NT2/D1 (cell line): ENCODE results near the gene CENPB.

ENCODE experiments used
- DNase-seq: peaks from one replicate; pipeline ENCODE4 v3.0.0-alpha.2; 2011; ENCODE audit warnings: low read depth, low spot score
- H3K27me3 ChIP-seq: 2 replicates; pipeline ENCODE4 v1.6.0; 2011; ENCODE audit warnings: mild to moderate bottlenecking; ENCODE audit not compliant: insufficient read length, insufficient read depth
- H3K36me3 ChIP-seq: 2 replicates; pipeline ENCODE4 v1.6.1; 2011; ENCODE audit warnings: mild to moderate bottlenecking, low read length, mixed read lengths; ENCODE audit not compliant: insufficient read depth, insufficient read length
- H3K4me1 ChIP-seq: 2 replicates; pipeline ENCODE4 v1.5.1; 2011; ENCODE audit not compliant: insufficient read depth, insufficient read length
- H3K4me3 ChIP-seq: 2 replicates; pipeline ENCODE4 v1.5.1; 2011; ENCODE audit warnings: low read depth; ENCODE audit not compliant: insufficient read length
- H3K9ac ChIP-seq: 2 replicates; pipeline ENCODE4 v1.6.0; 2011; ENCODE audit warnings: low read depth; ENCODE audit not compliant: insufficient read length
- H3K9me3 ChIP-seq: 2 replicates; pipeline ENCODE4 v1.5.1; 2011; ENCODE audit warnings: mild to moderate bottlenecking, low read length; ENCODE audit not compliant: insufficient read depth
- SUZ12 ChIP-seq: IDR thresholded peaks from 2 replicates; pipeline ENCODE4 v1.6.1; 2011; ENCODE audit not compliant: insufficient read length, insufficient read depth; ENCODE audit errors: extremely low read depth
- YY1 ChIP-seq: IDR thresholded peaks from 2 replicates; pipeline ENCODE4 v1.6.1; 2011; ENCODE audit not compliant: insufficient read length, insufficient read depth
- ZNF274 ChIP-seq: IDR thresholded peaks from 2 replicates; pipeline ENCODE4 v1.6.1; 2011; ENCODE audit warnings: mild to moderate bottlenecking, low read depth, low read length

CENPB gene

DNA sequence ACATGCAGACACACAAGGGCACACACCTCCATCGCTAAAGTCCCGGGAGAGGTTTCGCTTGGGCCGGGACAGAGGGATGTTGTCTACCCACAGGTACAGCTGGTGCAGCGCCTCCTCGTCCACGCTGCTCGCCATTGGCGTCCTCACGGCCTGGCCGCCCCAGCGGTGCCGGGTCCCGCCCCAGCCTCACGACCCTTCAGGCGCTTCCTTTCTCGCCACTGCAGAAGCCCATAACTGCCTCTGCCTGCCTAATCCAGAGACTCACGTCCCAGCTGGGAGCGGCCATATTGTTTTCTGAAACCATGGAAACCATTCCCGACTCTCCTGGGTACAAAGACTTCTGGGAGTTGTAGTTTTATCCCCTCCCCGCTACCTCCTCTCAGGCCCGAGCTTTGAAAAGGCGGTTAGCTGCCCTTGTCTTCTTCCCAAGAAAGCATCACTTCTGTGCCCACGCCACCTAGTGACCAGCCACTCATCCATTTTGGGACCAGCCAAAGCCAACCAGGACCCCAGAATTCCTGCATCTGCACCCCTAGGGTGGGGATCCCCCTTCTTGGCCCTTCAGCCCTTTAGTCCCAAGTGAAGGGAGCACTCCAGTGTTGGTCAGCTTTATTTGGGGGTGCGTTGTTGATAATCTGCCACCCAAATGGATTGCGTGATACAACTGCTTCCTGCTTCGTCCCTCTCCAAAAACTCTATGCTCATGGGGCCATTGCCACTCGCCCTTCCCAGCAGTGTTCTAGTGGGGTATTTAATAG is 5.2 kb downstream of the CENPB start, which contains the start of gene SPEF1:
TSS of gene SPEF1 (minus strand) at position 296 of the 758 bp plus-strand sequence. CDS start at position 135, 161 bp downstream.
- Histone ChIP-seq H3K4me1 (peaks cover 8% of the 10 kb centered on the region), H3K36me3 (peaks cover 19% of the 10 kb centered on the region), H3K4me3 (peak within 1 kb of the TSS; percentile 19), H3K9ac (peak within 1 kb of the TSS; percentile 47), H3K9me3 (no peaks in the 10 kb centered on the region; the same call in 1 of the 2 replicates), H3K27me3 (peaks cover 41% of the 10 kb centered on the region)
- TF ChIP-seq ZNF274 (no peak), YY1 (peak; percentile 92)
- DNase-seq, result peak; percentile 95

DNA sequence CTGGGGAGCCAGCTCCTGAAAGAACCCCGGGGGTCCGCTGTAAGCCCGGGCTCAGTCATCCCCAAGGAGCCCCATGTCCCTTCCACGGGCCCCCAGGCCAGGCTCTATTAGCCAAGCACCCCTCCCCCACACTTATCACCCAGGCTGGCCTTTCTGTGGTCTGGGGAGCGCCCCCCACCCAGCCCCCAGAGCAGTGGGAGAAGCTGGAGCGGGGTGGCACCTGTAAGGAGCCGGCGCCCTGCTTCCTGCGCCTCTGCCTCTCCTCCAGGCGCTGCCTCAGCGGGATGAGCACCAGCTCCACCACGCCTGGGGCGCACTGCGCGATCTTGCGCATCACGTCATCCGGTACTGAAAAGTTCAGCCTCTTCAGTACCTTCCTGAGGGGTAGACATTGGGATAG is 7.6 kb downstream of the CENPB start:
- no peaks in the 10 kb centered on the region for H3K9me3 ChIP-seq
- H3K4me1 ChIP-seq, result peaks cover 2% of the 10 kb centered on the region
- H3K4me3 ChIP-seq, result no peak overlapping the region
- H3K27me3 ChIP-seq, result peaks cover 55% of the 10 kb centered on the region
- peaks cover 5% of the 10 kb centered on the region for H3K36me3 ChIP-seq
- TF ChIP-seq YY1 (no peak), SUZ12 (no peak), ZNF274 (no peak)
- no peak for DNase-seq
- no peak overlapping the region for H3K9ac ChIP-seq

DNA sequence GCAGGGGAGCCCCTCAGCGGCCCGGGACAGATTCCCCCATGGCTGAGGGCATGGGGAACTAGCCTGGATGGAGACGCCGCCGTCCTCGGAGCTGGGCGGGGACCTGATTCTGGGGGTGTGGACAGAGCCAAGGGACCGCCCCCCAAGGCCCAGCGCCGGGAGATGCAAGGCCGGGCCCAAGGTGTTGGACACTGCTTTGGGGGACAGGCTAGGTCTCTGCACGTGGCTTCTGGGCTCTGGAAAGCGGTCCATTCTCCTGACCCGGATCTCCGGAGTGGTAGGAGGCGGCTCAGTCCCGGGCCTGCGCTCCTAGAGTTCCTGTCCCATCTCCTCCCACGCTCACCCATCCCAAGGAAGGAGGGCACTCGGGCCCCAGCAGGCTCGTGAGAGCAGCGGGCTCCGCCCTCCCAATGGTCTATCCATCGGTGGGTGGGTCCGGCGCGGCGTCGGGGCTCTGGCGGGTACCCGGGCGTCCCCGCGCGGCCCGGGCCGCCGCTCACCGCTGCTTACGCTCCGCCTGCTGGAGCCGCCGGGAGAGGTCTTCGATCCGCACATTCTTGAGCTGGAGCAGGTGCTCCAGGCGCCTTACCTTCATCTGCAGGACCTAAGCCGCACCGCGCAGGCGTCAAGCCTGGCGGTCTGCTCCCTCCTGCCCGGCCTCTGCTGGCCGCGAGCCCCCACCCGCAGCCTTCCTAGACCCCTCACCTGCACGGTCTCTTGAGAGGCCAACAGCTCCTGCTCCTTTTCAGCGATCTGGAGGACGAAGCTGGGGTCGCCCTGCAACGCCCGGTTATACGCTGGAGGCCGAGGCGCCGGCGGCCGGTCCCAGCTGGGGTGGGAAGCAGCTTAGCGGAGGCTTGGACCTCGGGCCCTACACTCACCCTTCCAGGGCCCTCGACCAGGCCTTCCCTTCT is 8.6 kb downstream of the CENPB start:
- no peak for DNase-seq
- Histone ChIP-seq H3K4me1 (peaks cover 2% of the 10 kb centered on the region), H3K4me3 (peak overlapping the region; percentile 44), H3K36me3 (no peaks in the 10 kb centered on the region), H3K27me3 (peaks cover 55% of the 10 kb centered on the region), H3K9me3 (no peaks in the 10 kb centered on the region), H3K9ac (peak overlapping the region; percentile 79)
- TF ChIP-seq YY1 (no peak), ZNF274 (no peak), SUZ12 (peak; percentile 47)

DNA sequence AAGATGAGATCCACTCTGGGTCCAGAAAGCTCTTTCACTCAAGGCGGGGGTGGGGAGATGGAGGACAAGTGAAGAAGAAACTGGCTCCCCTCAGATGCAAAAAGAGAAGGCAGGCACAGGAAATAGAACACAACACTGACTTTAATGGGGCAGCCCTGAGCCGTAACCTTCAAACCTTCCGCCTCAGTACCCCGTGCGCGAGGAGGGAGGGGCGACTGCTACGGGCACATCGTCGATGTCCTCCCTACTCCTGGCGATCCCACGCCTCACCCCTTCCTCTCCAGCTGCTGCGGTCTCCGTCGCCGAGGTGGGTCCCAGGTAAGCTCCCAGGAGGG is 9.2 kb downstream of the CENPB start:
- Histone ChIP-seq H3K27me3 (peaks cover 55% of the 10 kb centered on the region), H3K4me1 (peaks cover 2% of the 10 kb centered on the region), H3K9me3 (no peaks in the 10 kb centered on the region), H3K4me3 (peak overlapping the region; percentile 44), H3K36me3 (no peaks in the 10 kb centered on the region), H3K9ac (peak overlapping the region; percentile 79)
- no peak for DNase-seq
- TF ChIP-seq ZNF274, result no peak
- no peak for TF ChIP-seq YY1
- no peak for TF ChIP-seq SUZ12

DNA sequence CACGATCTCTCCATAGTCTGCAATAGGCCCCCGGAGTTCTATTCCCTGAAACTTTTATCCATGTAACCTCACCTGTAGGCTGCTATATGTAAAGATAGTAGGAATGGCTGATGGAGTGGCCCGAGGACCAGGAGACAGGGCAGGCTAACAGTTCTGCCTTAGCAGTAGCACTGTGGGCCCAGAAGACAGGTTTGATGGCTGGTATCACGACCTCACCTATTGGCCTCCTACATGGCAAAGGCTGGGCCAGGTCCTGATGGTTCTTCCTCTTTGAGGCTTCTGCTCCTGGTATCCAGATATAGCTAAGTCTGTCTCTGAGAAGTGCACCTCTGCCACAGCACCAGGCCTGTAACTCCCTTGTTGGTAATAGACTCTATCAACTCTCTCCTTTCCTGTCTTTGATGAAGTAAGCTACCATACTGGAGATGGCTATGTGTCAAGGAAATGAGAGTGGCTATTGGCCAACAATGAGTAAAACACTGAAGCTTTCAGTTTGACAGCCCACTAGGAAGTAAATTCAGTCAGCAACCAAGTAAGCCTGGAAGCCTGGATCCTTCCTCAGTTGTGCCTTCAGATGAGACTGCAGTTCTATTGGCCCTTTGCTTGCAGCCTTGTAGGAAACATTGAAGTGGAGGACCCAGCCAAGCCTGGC is 11.0 kb downstream of the CENPB start:
- no peak for DNase-seq
- peaks cover 53% of the 10 kb centered on the region for H3K27me3 ChIP-seq

DNA sequence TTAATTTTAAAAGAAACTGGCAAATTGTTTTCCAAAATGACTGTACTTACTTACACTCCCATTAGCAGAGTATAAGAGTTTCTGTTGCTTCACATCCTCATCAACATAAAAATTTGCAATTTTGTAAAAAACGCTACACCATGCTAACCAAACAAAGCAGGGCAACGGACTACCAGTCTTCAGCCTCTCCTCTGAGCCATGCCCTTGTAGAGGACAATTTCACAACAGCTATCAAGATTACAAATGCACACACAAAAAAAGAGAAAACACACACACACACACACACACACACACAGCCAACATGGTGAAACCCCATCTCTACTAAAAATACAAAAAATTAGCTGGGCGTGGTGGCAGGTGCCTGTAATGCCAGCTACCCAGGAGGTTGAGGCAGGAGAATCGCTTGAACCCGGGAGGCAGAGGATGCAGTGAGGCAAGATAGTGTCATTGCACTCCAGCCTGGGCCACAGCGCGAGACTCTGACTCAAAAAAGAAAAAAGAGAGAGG is 14.9 kb downstream of the CENPB start:
- Histone ChIP-seq H3K27me3 (peaks cover 16% of the 10 kb centered on the region), H3K4me3 (no peak overlapping the region), H3K9me3 (no peaks in the 10 kb centered on the region), H3K9ac (no peak overlapping the region), H3K4me1 (no peaks in the 10 kb centered on the region), H3K36me3 (peaks cover under 1% of the 10 kb centered on the region)
- TF ChIP-seq SUZ12 (no peak), ZNF274 (no peak), YY1 (no peak)
- DNase-seq, result no peak

More for the DNA sequence above, 11.0 kb downstream of the CENPB start:
- TF ChIP-seq ZNF274, result no peak
- TF ChIP-seq SUZ12, result no peak
- TF ChIP-seq YY1, result no peak
- Histone ChIP-seq H3K4me3 (no peak overlapping the region), H3K36me3 (no peaks in the 10 kb centered on the region), H3K4me1 (no peaks in the 10 kb centered on the region), H3K9ac (no peak overlapping the region), H3K9me3 (no peaks in the 10 kb centered on the region)
